Measurements from ENCODE around the gene HPDL.

DNA sequence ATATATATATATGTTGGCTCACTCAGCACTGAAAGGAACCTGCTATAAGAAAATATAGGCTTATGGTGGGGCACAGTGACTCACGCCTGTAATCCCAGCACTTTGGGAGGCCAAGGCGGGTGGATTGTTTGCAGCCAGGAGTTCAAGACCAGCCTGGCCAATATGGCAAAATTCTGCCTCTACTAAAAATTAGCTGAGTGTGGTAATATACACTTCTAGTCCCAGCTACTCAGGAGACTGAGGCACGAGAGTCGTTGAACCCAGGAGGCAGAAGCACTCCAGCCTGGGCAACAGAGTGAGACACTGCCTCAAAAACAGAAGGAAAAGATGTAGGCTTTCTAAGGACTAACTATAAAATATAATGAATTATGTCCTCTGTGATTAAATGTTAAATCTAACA is 28.1 kb downstream of the HPDL start:
- TF ChIP-seq, protein P1, sequence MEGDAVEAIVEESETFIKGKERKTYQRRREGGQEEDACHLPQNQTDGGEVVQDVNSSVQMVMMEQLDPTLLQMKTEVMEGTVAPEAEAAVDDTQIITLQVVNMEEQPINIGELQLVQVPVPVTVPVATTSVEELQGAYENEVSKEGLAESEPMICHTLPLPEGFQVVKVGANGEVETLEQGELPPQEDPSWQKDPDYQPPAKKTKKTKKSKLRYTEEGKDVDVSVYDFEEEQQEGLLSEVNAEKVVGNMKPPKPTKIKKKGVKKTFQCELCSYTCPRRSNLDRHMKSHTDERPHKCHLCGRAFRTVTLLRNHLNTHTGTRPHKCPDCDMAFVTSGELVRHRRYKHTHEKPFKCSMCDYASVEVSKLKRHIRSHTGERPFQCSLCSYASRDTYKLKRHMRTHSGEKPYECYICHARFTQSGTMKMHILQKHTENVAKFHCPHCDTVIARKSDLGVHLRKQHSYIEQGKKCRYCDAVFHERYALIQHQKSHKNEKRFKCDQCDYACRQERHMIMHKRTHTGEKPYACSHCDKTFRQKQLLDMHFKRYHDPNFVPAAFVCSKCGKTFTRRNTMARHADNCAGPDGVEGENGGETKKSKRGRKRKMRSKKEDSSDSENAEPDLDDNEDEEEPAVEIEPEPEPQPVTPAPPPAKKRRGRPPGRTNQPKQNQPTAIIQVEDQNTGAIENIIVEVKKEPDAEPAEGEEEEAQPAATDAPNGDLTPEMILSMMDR (IDR thresholded peaks at IDR 0.05), result no peak
- TF ChIP-seq POLR2A (IDR thresholded peaks at IDR 0.05) (no peak), POLR2AphosphoS5 (IDR thresholded peaks at IDR 0.05) (no peak), EP300 (IDR thresholded peaks at IDR 0.05) (no peak)
